A172 (cell line): ENCODE measurements around the gene C1QTNF3. TPM values are rescaled to one million over a fixed set of nuclear protein-coding genes. Genes with fewer than 3 reads are reported as not detected.
"Not testable (repeated sequence)": the region's sequence is repeated elsewhere in the genome, so short reads cannot be mapped to it uniquely, and the experiment has no call there.

ENCODE experiments used
- DNase-seq: peaks from one replicate; pipeline ENCODE4 v3.0.0-alpha.2; 2015; ENCODE audit warnings: low spot score
- total RNA-seq: library from RNA; depleted of rRNA; stranded (reverse); fragments of >200 nt; shearing (Covaris generic); gene quantifications from 2 replicates; pipeline ENCODE4 v1.2.3, GENCODE V29; 2014

The C1QTNF3 gene
- total RNA-seq, 1 experiment from 2014 or later = not detected

DNA sequence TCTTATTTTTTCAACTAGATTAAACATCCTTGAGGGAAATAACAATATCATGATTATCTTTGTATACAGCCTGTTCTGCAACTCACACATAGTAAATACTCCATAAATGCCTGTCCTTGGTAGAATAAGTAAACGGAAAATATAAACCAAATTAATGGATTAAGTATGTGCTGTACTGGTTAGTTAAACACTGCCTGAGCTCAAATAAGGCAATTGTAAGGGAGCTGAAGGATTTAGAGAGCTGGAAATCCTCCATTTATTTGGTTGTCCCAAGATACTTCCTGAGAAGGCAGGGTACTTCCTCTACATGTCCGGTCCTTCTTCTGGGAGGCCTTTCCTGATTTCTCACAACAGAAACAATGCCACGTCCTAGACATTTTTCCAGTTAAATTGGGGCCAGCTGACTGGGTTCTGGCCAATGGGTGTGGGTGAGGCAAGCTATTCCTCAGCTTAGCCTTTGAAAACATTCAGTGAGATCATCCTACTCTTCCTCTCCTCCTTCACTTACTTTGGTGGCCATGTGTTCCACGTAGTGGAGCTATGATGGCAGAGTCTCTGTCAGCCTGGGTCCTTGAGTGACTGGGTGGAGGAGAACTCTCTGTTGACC, 8.5 kb upstream of the C1QTNF3 start:
- no peak for DNase-seq

DNA sequence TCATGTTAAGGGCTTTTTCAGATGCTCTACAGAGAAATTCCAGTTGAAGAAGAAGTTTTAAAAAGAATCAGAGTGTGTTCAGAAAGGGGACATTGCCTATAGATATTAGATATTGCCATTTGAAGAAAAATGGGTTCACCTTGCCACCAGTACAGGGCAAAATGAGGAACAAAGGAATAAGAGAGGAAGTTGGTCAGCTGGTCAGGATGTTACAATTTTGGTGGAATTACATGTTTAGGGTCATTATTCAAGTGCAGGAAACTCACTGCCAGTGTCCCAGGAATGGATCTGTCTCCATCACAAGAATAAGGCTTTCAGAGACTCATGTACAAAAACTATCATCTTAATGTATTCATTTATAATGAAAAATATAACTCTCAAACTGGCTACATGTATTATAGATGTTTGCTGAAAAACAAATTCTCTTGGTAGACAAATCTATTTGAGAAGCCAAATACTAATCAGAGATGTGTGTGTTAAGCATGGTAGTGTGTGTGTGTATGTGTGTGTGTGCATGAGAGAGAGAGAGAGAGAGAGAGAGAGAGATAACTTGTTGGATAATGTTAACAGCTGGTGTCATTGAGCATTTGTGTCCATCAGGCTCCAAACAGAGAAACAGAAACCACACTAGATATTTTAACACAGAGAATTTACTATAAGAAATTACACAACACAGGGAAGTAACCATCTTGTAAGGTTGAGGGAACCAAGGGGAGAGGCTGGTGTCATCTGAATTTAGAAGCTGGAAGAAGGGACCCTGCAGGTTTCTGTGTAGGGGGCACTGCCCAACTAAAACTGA, 5.0 kb upstream of the C1QTNF3 start:
- no peak for DNase-seq

DNA sequence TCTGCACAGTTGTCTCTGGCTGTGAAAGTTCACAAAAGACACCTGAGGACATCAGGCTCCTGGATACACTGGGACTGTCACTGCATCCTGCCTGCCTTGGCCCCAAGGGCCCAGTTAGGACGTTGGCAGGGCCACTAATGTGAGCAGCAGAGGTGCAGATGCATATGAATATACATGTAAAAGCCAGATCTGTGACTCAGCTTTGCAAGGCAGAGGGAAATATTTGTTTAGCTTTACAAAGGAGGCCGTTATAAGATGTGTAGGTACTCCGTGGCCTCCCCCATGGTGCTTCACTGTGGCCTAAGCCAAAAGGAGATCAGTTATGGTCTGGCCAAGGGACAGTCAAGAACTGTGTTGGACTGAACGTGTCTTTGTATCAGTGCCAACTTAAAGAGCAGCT, 4.1 kb upstream of the C1QTNF3 start:
- no peak for DNase-seq

DNA sequence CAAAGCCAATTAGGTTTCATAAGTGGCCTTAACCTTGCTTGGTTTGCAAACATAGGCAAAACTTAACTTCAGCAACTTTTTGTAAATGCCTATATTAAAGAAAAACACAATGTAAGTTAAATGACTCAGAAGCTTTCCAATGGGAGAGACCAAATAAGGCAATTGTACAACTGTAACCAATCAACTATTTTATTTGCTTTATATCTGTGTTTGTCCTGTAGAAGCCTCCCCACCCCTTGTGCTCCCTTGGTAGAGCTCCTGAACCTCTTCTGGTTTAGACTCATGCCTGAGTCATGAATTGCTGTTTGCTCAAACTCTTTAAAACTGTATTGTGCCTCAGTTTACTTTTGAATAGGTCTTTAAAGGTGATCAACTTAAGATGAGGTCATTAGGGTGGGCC, 3.0 kb upstream of the C1QTNF3 start:
- DNase-seq = no peak

DNA sequence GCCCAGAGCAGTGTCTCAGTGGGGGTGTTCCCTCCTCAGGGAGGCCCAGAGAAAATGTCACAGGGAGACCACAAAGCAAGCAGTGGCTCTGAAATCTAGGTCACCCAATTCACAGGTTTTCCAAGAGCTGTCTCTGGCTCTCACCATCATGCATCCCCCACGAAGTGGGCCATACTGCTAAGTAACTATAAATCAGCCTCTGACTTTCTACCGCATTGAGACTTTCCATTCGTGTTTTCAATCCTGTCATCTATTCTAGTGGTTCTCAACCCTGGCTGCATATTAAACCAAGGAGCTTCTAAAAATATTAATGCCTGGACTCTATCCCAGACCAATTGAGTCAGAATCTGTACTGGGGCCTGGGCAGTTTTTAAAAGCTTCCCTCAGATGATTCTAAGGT, 2.0 kb upstream of the C1QTNF3 start:
- no peak for DNase-seq

DNA sequence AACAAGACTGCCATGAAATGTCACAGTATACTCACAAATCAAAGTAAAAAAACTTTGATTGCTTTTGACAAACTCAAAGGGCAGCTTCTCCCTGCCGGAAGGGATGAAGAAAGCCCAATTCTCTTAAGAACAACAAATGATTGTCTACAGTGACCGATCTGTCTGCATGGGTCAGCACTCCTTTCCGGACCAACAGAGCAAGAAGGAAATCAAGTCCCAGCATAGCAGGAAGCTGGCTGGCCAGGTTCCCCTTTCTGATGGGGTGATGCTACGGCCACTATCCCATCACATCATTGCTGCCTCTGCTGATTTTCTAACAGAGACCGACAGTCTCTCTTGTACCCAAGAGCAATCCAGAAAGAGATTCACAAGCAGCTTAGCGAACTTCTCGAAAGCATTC, 692 bp downstream of the C1QTNF3 start:
- DNase-seq = no peak

DNA sequence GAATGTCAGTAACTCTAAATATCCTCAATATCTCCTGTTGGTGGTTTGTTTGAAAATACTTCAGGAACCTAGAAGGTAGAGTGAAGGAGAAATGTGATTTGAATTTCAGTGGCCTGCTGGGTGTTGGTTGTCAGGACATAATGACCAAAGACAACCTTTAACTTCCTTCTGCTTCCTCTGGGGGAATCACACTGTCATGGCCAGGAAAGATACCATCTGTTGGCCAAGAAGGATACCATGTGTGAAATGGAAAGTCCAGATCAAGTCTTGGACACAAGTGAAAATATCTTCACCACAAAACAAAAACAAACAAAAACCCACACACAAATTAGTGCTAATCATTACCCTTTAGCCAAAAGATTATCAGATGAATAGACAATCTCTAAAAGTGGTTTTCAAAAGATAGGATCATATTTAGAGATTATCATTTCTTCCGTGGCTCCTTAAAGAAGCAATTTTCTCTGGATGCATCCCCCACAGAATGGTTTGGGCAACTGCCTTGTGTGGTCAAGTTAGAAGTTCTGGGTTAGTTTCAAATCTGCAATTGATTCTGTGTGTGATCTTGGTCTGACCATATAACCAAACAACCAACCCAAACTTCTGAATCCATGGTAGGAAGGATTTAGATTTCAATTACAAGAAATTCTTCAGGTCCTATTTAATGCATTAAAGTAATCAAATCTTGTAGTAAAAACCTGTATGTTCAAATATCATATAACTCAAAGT, 1.6 kb downstream of the C1QTNF3 start:
- DNase-seq = no peak

DNA sequence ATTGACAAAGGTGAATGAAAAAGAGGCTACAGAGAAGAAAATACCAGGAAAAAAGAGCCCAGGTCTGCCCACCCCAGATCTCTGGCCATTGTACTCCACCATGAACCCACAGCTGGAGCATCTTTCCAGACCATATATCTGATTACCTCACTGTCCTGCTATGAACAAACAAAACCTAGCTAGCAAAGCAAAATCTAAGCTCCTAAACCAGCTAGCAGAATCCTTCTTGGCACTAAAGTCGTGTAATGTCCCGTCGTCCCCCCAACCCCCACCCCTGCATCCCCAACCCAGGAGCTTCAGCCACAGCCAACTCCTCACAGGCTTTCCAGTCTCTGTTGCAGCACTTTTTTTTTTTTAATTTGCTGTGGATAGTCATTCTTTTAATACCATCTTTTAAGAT, 2.5 kb downstream of the C1QTNF3 start:
- DNase-seq = no peak

DNA sequence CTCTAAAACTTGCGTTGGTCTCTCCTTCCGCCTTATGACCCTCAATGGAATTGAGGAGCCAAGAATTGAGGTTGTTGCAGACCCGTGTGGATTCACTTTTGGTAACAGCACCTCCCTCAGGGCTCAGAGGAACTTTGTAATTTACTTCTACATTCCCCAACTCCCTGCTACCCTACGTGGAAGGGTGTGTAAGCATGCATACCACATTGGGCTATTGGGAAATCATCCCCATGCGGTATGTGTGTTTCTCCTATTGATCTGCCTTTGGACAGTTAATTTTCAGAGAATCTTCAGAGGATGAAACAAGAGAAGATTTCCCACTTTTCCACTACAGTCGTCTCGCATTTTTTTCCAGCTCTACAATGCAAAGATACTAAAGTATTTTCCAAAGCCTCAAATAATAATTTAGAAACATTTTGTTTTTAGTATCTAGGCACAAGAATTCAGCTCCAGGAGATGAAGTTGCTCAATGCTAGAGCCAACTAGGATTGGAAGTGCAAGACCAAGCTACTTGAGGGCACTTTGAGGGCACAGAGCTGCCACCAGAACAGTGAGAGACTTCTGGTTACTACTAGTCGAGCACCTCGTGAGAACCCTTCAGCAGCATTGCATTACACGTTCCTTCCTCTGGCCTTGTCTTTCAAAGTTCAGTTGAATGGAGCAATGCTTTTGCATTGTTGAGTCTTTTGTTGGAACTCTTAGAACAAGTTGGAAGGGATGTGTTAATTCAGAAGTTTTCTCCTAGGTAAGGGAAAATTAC, 3.4 kb downstream of the C1QTNF3 start:
- no peak for DNase-seq

DNA sequence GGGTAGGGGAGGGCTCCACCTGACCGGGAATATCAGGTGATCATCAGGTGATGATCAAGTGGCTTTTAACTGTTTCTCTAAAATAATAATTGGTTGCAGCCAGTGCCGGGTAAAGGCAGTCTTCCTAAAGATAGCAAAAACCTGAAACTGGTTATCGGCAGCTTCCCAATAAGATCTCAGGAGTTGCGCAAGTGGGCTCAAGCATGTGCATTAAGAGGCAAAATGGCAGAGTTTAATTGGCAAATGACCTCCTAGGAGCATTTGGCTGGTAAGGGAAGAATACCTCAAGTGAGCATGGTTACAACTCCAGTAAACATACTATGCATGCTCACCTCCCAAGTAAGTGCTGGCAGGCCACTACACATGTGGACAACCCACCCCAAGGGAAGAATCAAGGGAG, 4.2 kb downstream of the C1QTNF3 start:
- no peak for DNase-seq

DNA sequence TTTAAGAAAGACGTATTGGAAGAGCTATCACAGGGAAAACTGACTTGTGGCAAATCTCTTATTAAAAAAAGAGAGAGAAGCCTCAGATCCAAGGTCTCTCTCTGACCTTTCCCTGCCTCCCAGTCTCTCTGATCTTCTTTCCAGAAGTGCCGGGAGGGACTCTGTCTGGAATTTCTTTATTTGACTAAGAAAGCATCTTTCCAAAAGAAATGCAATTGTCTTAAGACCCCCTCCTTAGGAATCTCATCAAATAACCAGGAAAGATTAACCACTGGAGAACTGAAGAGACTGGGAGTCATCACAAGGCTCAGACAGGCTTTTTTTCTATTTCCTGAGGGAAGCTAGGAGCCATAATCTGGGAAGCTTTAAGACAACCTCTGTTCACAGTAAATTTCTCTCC, 4.6 kb downstream of the C1QTNF3 start:
- no peak for DNase-seq

DNA sequence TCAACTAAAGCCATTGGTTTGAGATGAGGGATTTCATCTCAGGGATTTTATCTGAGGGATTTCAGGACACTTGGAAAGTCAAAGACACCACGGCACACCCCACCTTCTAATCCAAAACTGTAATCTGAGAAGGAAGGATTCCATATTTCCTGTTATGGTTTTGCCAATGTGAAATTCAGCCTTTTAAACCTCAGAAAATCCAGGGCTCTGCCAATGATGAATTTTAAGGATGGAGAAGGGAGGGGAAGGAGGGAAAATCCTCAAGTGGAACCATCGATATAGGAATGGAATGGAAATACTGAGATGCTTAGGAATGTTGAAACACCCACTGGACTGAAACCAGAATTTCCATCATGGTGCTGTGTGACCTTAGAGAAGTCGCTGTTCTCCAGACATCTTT, 5.3 kb downstream of the C1QTNF3 start:
- DNase-seq = no peak

DNA sequence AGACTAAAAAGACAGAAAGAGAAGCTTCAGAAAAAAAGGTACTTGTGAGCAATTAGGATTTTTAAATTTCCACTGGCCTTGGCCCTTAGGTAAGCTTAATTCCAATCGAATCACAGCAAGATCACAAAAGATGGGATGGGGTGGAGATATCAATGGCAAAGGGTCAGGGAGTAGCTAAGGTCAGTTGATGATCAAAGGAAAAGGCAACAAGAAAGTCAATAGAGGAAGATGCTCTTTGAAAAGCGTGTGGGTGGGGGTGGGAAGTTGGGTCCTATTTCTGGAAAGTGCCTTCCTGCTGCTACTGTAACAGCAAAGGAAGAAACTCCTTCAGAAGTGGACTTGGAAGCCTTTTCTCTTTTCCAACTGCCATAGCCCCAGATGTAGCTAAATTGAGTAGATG, 7.3 kb downstream of the C1QTNF3 start:
- DNase-seq = no peak

DNA sequence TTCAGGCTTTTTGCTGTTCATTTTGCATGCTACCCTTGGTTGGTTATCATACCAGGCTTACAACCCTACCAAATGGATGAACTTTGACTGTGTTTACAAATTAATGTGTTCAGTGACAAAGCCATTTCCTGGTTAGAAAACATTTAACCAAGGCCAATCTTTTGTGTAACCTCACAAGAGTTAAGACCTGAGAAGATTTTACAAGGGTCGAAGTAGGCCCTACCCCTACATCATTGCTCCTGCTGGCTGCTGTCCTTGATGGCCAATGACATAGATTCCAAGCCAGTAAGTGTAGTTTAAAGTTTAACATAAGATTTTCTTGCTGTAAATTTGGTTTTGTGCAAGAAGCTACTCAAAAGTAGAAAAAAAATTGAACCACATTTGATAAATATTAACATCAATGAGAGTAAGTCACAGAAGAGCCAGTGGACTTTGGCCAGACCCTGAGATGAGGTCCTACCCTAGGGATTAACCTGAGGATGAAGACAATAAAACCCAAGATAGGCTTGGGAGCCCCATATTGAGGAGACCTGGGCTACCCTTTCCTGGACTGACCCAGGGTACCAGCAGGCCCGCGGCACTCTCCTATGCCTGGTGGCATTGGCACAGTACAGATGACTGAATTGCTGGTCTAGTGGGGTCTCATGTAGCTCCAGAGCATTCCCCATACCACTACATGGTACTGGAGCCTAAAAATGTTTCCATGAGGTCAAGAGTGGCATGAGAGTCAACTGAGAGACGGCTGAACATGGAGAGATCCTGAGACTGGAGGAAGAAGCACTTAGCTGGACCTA, 8.3 kb downstream of the C1QTNF3 start:
- DNase-seq = no peak

DNA sequence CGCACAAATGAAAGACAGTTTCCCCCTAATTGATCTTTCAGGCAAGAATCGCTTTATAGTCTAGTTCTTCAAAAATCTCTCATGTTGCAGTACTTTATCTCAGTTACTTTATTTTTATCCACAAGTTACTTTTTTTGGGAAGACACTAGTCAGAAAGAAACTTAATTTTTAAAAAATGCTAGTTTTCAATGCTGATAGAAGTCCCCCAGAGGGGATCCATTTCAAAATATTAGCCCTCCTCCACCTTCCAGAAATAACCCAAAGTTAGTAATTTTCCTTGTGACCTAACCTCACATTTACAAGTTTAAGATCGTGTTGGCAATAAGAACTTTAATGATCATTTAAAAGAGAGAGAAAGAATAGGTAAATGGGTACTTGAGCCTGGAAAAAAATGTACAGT, 11.0 kb downstream of the C1QTNF3 start:
- no peak for DNase-seq

DNA sequence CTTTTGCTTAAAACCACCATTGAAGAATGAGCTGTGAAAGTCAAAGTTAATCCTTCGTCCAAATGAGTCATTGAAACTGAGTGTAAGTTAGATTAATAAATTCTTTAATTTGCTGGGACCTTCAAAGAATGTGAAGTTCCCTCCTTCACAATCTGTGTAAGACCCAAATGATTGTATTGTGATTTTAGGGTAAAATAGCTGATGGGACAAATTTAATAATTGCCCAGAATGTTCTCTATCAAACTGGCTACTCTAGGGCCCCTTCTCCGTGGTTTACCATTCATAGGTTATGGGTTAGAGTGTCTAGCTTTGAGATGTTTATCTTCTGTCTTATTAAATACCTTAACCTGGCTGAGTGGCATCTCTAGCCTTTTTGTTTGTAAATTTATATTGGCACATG, 11.9 kb downstream of the C1QTNF3 start:
- DNase-seq = no peak

DNA sequence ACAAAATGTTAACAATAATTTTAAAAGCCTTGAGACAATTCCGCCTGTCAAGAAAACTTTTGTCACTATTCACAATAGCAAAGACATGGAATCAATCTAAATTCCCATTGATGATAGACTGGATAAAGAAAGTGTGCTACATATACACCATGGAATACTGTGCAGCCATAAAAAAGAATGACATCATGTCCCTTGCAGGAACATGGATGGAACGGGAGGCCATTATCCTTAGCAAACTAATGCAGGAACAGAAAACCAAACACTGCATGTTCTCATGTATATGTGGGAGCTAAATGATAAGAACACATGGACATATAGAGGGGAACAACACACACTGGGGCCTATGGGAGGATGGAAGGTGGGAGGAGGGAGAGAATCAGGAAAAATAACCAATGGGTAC, 12.4 kb downstream of the C1QTNF3 start:
- not testable (repeated sequence) for DNase-seq

DNA sequence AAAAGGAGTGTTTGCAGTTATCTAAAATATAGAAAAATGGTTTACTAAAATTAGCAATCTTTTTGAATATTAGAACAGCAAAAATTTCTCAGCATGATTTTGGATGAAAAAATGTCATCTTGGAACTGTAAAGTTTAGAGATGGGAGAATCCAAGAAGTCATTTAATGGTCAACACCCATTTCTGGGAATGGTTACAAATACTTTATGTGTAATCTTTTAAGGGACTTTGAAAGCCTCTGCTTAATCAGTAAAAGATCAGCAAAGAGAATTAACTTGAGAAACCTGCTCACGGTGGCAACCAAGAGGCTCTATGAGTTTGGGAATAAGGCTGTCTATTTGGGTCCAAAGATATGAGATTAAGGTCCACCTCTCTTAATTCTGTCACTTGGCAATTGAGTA, 13.0 kb downstream of the C1QTNF3 start:
- no peak for DNase-seq

DNA sequence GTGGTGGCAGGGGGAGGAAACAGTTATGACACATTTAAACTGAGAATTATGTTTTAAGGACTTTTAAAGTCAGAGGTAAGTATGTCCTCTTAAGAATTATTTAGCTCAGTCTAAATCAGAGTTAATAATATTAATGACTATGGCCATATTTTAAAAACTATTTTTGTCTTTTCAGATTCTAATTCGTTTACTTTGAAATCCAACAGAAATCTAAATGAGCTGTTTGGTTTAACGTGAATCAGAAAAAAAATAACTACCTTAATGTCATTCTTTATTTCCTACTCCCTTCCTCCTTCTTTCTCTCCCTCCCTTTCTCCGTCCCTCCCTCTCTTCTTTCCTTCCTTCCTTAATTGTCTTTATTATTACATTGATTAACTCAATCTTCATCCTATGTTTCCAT, 14.7 kb downstream of the C1QTNF3 start:
- DNase-seq = no peak

DNA sequence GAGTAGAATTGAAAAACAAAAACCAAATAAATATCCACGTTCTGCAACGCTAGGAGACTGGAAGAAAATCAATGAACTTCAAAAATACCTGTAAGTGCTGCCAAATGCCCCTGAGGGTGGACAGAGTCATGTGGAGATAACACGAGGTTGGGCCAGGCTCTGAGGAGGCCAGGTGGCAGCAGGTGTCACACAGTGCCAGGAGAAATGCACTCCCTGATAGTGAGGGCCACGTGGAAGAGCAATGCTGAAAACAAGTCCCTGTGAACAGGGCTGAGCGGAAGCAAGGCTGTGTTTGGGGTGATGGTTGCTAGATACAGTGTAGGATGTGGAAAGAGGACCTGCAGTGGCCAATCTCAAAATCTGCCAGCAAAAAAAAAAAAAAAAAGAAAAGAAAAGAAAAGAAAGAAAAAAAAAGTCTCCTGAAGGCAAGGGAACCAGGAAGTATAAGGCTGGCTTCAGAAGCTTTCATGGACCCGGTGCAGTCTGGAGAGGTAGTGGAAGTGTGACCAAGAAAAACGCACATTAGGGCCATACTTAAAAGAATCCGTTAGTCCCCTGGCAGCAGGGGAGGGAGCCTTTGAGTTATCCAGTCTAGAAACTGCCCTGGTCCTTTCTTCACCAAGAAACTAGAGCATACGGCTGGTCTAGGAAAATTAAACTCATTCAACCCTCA, 16.8 kb downstream of the C1QTNF3 start:
- no peak for DNase-seq

DNA sequence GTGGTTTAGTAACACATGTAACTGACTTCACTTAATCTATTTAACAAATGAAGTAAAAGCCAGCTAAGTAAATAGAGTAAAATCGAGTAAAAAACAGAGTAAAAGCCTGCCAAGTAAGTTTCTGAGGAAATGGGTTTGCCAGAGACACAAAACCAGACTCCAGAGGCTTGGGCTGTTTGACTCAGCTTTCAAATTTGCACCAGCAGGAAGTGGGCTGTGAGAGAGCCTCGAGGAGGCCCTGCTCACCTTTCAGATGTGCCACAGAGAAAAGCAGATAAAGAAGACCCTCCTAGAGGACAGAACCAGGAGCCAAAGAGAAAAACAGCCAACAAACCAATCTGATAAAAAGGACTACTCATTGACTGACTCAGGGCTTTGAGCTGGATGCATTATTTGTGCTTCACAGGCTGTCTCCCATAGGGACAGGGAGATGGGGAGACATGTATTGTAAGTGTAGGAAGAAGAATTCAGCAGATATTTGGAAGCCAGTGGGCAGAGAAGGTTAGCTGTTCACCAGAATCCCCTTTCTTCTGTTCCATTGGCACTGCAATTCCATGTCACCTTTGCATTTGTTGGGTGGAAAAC, 20.8 kb downstream of the C1QTNF3 start:
- DNase-seq = peak; percentile 10
